Natural killer cell treated with Interleukin-12 subunit alpha and Interleukin-12 subunit beta and Interleukin-15 and Interleukin-18, amount 100 ng/mL, for 72 hours (primary cell): ENCODE data around the gene SRRM5. TPM values are rescaled to one million over a fixed set of nuclear protein-coding genes. Genes with fewer than 3 reads are reported as not detected.
"Not testable (repeated sequence)": the region's sequence is repeated elsewhere in the genome, so short reads cannot be mapped to it uniquely, and the experiment has no call there.

ENCODE experiments used
- ATAC-seq, 2 donors: fragments of 150-1000 bp; cut with Tn5 transposase in 1 of 2; sonication (Bioruptor Pico), chemical (Tn5 transposase) in 1 of 2; 2 replicates each; pipeline ENCODE4 v1.10.0; 2021
- DNase-seq: peaks from one replicate; pipeline ENCODE4 v3.0.0; 2022; ENCODE audit warnings: low spot score
- H3K27ac Mint-ChIP-seq, 2 donors: 1 replicate in 1 of 2; 2 replicates in 1 of 2; pipeline ENCODE4 v1.8.0; 2022; ENCODE audit warnings: mixed read lengths in 2 of 2, mild to moderate bottlenecking in 1 of 2, moderate library complexity in 1 of 2
- H3K27me3 Mint-ChIP-seq, 2 donors: 1 replicate in 1 of 2; 2 replicates in 1 of 2; pipeline ENCODE4 v1.8.0; 2022; ENCODE audit warnings: mixed read lengths in 2 of 2
- H3K36me3 Mint-ChIP-seq: one replicate; pipeline ENCODE4 v1.8.0; 2022; ENCODE audit warnings: mixed read lengths
- H3K4me1 Mint-ChIP-seq, 2 donors: 1 replicate in 1 of 2; 2 replicates in 1 of 2; pipeline ENCODE4 v1.8.0; 2022; ENCODE audit warnings: low read depth in 2 of 2, mixed read lengths in 2 of 2, mild to moderate bottlenecking in 1 of 2
- H3K4me3 Mint-ChIP-seq: one replicate; pipeline ENCODE4 v1.8.0; 2022; ENCODE audit warnings: mixed read lengths
- H3K9me3 Mint-ChIP-seq: 2 replicates; pipeline ENCODE4 v1.8.0; 2022; ENCODE audit warnings: mixed read lengths
- total RNA-seq, 2 donors: library from RNA; stranded (reverse); gene quantifications; one replicate each; pipeline ENCODE4 v1.2.3, GENCODE V29; 2022

Gene SRRM5
- total RNA-seq, 2 donors from 2014 or later, result 1.1 to 1.8 TPM

GRCh38 chr19:43595999-43596841 lies 15.7 kb upstream of the SRRM5 start, which contains the start of the genes IRGQ and ZNF576:
Gene IRGQ (minus strand): TSS chr19:43596134. CDS start chr19:43595338, 796 bp downstream.
Gene ZNF576 (plus strand): TSS chr19:43596595. CDS start chr19:43597109, 514 bp downstream.
- peak; percentile 100 for DNase-seq
- H3K36me3 Mint-ChIP-seq, result peaks cover 10% of the 10 kb centered on the region
- peak; percentile 91 to 95 for ATAC-seq
- no peaks in the 10 kb centered on the region for H3K9me3 Mint-ChIP-seq
- peak within 1 kb of the TSS; percentile 99 to 100 for H3K27ac Mint-ChIP-seq
- H3K4me3 Mint-ChIP-seq, result peak within 1 kb of the TSS; percentile 99
- H3K27me3 Mint-ChIP-seq, result no peaks in the 10 kb centered on the region
- peaks cover 34 to 40% of the 10 kb centered on the region in 2 donors for H3K4me1 Mint-ChIP-seq

- H3K27ac Mint-ChIP-seq, result peak overlapping the region; percentile 99 to 100
- H3K4me1 Mint-ChIP-seq, result peaks cover 34 to 40% of the 10 kb centered on the region in 2 donors
- no peaks in the 10 kb centered on the region for H3K9me3 Mint-ChIP-seq
- DNase-seq, result no peak
- H3K4me3 Mint-ChIP-seq, result peak overlapping the region; percentile 99
- no peaks in the 10 kb centered on the region for H3K27me3 Mint-ChIP-seq
- H3K36me3 Mint-ChIP-seq, result peaks cover 10% of the 10 kb centered on the region
- ATAC-seq, result no peak
These were observed 14.9 kb upstream of the SRRM5 start for GRCh38 chr19:43596842-43597461.

GRCh38 chr19:43597876-43598275 lies 14.0 kb upstream of the SRRM5 start:
- Mint-ChIP-seq H3K27ac (peak overlapping the region; percentile 99 to 100), H3K4me3 (peak overlapping the region; percentile 99), H3K36me3 (peaks cover 6% of the 10 kb centered on the region), H3K9me3 (no peaks in the 10 kb centered on the region), H3K4me1 (peaks cover 31 to 40% of the 10 kb centered on the region in 2 donors), H3K27me3 (no peaks in the 10 kb centered on the region)
- DNase-seq (no peak), ATAC-seq (no peak)

GRCh38 chr19:43598445-43599240 lies 13.2 kb upstream of the SRRM5 start:
- Mint-ChIP-seq H3K36me3 (peaks cover 3% of the 10 kb centered on the region), H3K9me3 (no peaks in the 10 kb centered on the region), H3K4me3 (peak overlapping the region; percentile 99), H3K4me1 (peaks cover 26 to 34% of the 10 kb centered on the region in 2 donors), H3K27ac (peak overlapping the region in 1 of 2 donors; percentile 99), H3K27me3 (no peaks in the 10 kb centered on the region)
- ATAC-seq (no peak), DNase-seq (no peak)

GRCh38 chr19:43599635-43600295 lies 12.1 kb upstream of the SRRM5 start:
- peaks cover 22 to 29% of the 10 kb centered on the region in 2 donors for H3K4me1 Mint-ChIP-seq
- no peaks in the 10 kb centered on the region for H3K36me3 Mint-ChIP-seq
- no peaks in the 10 kb centered on the region for H3K27me3 Mint-ChIP-seq
- no peaks in the 10 kb centered on the region for H3K9me3 Mint-ChIP-seq
- ATAC-seq (no peak), DNase-seq (no peak)
- no peak overlapping the region for H3K27ac Mint-ChIP-seq
- no peak overlapping the region for H3K4me3 Mint-ChIP-seq

- not testable (repeated sequence) for DNase-seq, H3K36me3 Mint-ChIP-seq, H3K27me3 Mint-ChIP-seq, H3K9me3 Mint-ChIP-seq, H3K27ac Mint-ChIP-seq, H3K4me3 Mint-ChIP-seq, ATAC-seq
- peaks cover 20 to 29% of the 10 kb centered on the region in 2 donors for H3K4me1 Mint-ChIP-seq
These were observed 11.6 kb upstream of the SRRM5 start for GRCh38 chr19:43600326-43600725.

GRCh38 chr19:43605875-43606568 lies 5.9 kb upstream of the SRRM5 start:
- DNase-seq (no peak), ATAC-seq (no peak)
- Mint-ChIP-seq H3K36me3 (no peaks in the 10 kb centered on the region), H3K9me3 (no peaks in the 10 kb centered on the region), H3K27me3 (no peaks in the 10 kb centered on the region), H3K27ac (peak overlapping the region in 1 of 2 donors; percentile 50), H3K4me1 (peaks cover 0 to 9% of the 10 kb centered on the region in 2 donors), H3K4me3 (no peak overlapping the region)

- H3K9me3 Mint-ChIP-seq, result no peaks in the 10 kb centered on the region
- H3K4me3 Mint-ChIP-seq, result no peak overlapping the region
- no peak for DNase-seq
- H3K36me3 Mint-ChIP-seq, result no peaks in the 10 kb centered on the region
- peaks cover 0 to 11% of the 10 kb centered on the region in 2 donors for H3K4me1 Mint-ChIP-seq
- peak overlapping the region in 1 of 2 donors; percentile 50 for H3K27ac Mint-ChIP-seq
- ATAC-seq, result no peak
- no peaks in the 10 kb centered on the region for H3K27me3 Mint-ChIP-seq
These were observed 5.2 kb upstream of the SRRM5 start for GRCh38 chr19:43606569-43607229.

GRCh38 chr19:43607238-43608205 lies 4.4 kb upstream of the SRRM5 start:
- Mint-ChIP-seq H3K36me3 (no peaks in the 10 kb centered on the region), H3K4me3 (no peak overlapping the region), H3K27ac (no peak overlapping the region), H3K9me3 (no peaks in the 10 kb centered on the region), H3K4me1 (peaks cover 5 to 16% of the 10 kb centered on the region in 2 donors), H3K27me3 (no peaks in the 10 kb centered on the region)
- DNase-seq (no peak), ATAC-seq (no peak)

GRCh38 chr19:43609872-43610271 lies 2.0 kb upstream of the SRRM5 start:
- no peak overlapping the region for H3K4me3 Mint-ChIP-seq
- ATAC-seq, result no peak
- no peaks in the 10 kb centered on the region for H3K36me3 Mint-ChIP-seq
- no peak overlapping the region for H3K27ac Mint-ChIP-seq
- H3K9me3 Mint-ChIP-seq, result no peaks in the 10 kb centered on the region
- no peaks in the 10 kb centered on the region for H3K27me3 Mint-ChIP-seq
- DNase-seq, result no peak
- H3K4me1 Mint-ChIP-seq, result peaks cover 5 to 24% of the 10 kb centered on the region in 2 donors

GRCh38 chr19:43610493-43610892 lies 1.4 kb upstream of the SRRM5 start:
- peaks cover 5 to 24% of the 10 kb centered on the region in 2 donors for H3K4me1 Mint-ChIP-seq
- no peak for ATAC-seq
- no peak overlapping the region for H3K4me3 Mint-ChIP-seq
- peak overlapping the region in 1 of 2 donors; percentile 57 for H3K27ac Mint-ChIP-seq
- H3K27me3 Mint-ChIP-seq, result no peaks in the 10 kb centered on the region
- H3K36me3 Mint-ChIP-seq, result no peaks in the 10 kb centered on the region
- no peaks in the 10 kb centered on the region for H3K9me3 Mint-ChIP-seq
- no peak for DNase-seq
